K562 (cell line): ENCODE data around the gene CEP72. TPM values are rescaled to one million over a fixed set of nuclear protein-coding genes. Genes with fewer than 3 reads are reported as not detected.

ENCODE experiments used
- ATAC-seq: fragments of 200-7000 bp; cut with Tn5 transposase; 3 replicates; pipeline ENCODE4 v1.9.1; 2020; ENCODE audit warnings: moderate library complexity
- BruUV-seq: library from RNA; stranded (reverse); fragments of 400-500 nt; replicated peaks from 2 replicates; lab custom pipeline; 2021; lab: Mats Ljungman, UMichigan
- CTCF ChIA-PET: fragments of 300-600 bp; formaldehyde crosslinking; extraction: SDS; loops from one replicate; lab custom pipeline; 2021; ENCODE audit warnings: low intra/inter-chr PET ratio; lab: Yijun Ruan, JAX
- POLR2A ChIA-PET: fragments of 300-600, 350-650 bp; sonication (Branson Sonifier 250); formaldehyde crosslinking; extraction: SDS; loops from one replicate; lab custom pipeline; 2021; ENCODE audit warnings: antibody characterized with exemption, inconsistent platforms; lab: Yijun Ruan, JAX
- DNase-seq, 4 experiments: peaks; one replicate each; pipeline versions ENCODE4 v3.0.0 to v3.0.0-alpha.2; 2011 to 2018; ENCODE audit warnings: low spot score in 3 of 4, mixed read lengths in 3 of 4; ENCODE audit errors: extremely low read depth in 1 of 4
- FAIRE-seq: peaks from 2 replicates; lab custom pipeline; 2011; peaks lifted over from hg19 to GRCh38; lab: Jason Lieb, UNC
- H2AFZ ChIP-seq: 2 replicates; pipeline ENCODE4 v1.6.0; 2011; ENCODE audit warnings: low read depth, low read length, control low read depth, inconsistent platforms
- H3K27ac ChIP-seq: fragments of 200-600 bp; 3 replicates; pipeline ENCODE4 v1.8.0; 2011; ENCODE audit warnings: low read depth, mild to moderate bottlenecking, control low read depth, inconsistent platforms, low read length, moderate library complexity, mixed read lengths; ENCODE audit errors: extremely low read depth
- H3K27me3 ChIP-seq, 2 experiments: fragments of 300-600 bp in 1 of 2; 2 replicates in 1 of 2; 3 replicates in 1 of 2; pipeline versions ENCODE4 v1.6.0 to v1.8.0; 2011; ENCODE audit warnings: inconsistent platforms in 2 of 2, low read length in 2 of 2, mild to moderate bottlenecking in 1 of 2, mixed read lengths in 1 of 2, moderate library complexity in 1 of 2; ENCODE audit not compliant: control insufficient read depth in 2 of 2, insufficient read depth in 2 of 2
- H3K36me3 ChIP-seq: fragments of 300-600 bp; 3 replicates; pipeline ENCODE4 v1.8.0; 2011; ENCODE audit warnings: mild to moderate bottlenecking, low read length, inconsistent platforms; ENCODE audit not compliant: control insufficient read depth, insufficient read depth
- H3K4me1 ChIP-seq, 2 experiments: fragments of 200-600 bp in 1 of 2; replicated peaks in 1 of 2; 2 replicates in 1 of 2; 3 replicates in 1 of 2; pipeline versions ENCODE4 v1.5.1 to v1.8.0; 2011; ENCODE audit warnings: inconsistent platforms in 2 of 2, low read length in 2 of 2, mild to moderate bottlenecking in 1 of 2, mixed read lengths in 1 of 2, moderate library complexity in 1 of 2; ENCODE audit not compliant: control insufficient read depth in 2 of 2, insufficient read depth in 2 of 2
- H3K4me2 ChIP-seq: 2 replicates; pipeline ENCODE4 v1.6.1; 2011; ENCODE audit warnings: low read length, control low read depth, inconsistent platforms, mixed read lengths; ENCODE audit not compliant: insufficient read depth
- H3K4me3 ChIP-seq: fragments of 200-600 bp; sonication (generic), shearing (Covaris generic); 2 replicates; pipeline ENCODE4 v1.5.1; 2016; ENCODE audit warnings: control low read depth, inconsistent platforms
- H3K79me2 ChIP-seq: fragments of 200-600 bp; 3 replicates; pipeline ENCODE4 v1.8.0; 2011; ENCODE audit warnings: low read length, inconsistent platforms; ENCODE audit not compliant: control insufficient read depth, insufficient read depth
- H3K9ac ChIP-seq, 2 experiments: 2 replicates each; pipeline versions ENCODE4 v1.6.0 to v1.6.1; 2011; ENCODE audit warnings: low read depth in 2 of 2, low read length in 2 of 2, control low read depth in 1 of 2, inconsistent platforms in 1 of 2, mild to moderate bottlenecking in 1 of 2, mixed read lengths in 1 of 2; ENCODE audit not compliant: insufficient read depth in 1 of 2
- H3K9me1 ChIP-seq: one replicate; pipeline ENCODE4 v1.6.0; 2011; ENCODE audit warnings: inconsistent platforms, mild to moderate bottlenecking, low read length, moderate library complexity; ENCODE audit not compliant: control insufficient read depth, insufficient read depth
- H3K9me3 ChIP-seq: replicated peaks from 2 replicates; pipeline ENCODE4 v1.5.1; 2011; ENCODE audit warnings: low read depth, low read length, inconsistent platforms; ENCODE audit not compliant: control insufficient read depth, insufficient read depth
- H4K20me1 ChIP-seq: replicated peaks from 2 replicates; pipeline ENCODE4 v1.6.1; 2011; ENCODE audit warnings: low read length, inconsistent platforms, mixed read lengths; ENCODE audit not compliant: control insufficient read depth, insufficient read depth
- CBFA2T2 ChIP-seq: fragments of 450-650 bp; conservative IDR thresholded peaks from 2 replicates; pipeline ENCODE4 v1.6.1; 2017; ENCODE audit warnings: mild to moderate bottlenecking
- LARP7 ChIP-seq: fragments of 450-650 bp; IDR thresholded peaks from 2 replicates; pipeline ENCODE4 v1.6.1; 2016
- MTF1 ChIP-seq: fragments of 250-450 bp; sonication (Bioruptor Pico); IDR thresholded peaks from 2 replicates; pipeline ENCODE4 v1.9.0; 2021; ENCODE audit warnings: moderate library complexity, mild to moderate bottlenecking, inconsistent platforms, borderline replicate concordance
- POLR2AphosphoS5 ChIP-seq: IDR thresholded peaks from 2 replicates; pipeline ENCODE4 v1.6.1; 2011; ENCODE audit warnings: mild to moderate bottlenecking, low read depth, low read length, moderate library complexity; ENCODE audit not compliant: control insufficient read depth, insufficient read depth
- THAP12 ChIP-seq: fragments of 250-450 bp; sonication (Bioruptor Pico); IDR thresholded peaks from 2 replicates; pipeline ENCODE4 v1.9.0; 2021; ENCODE audit warnings: mild to moderate bottlenecking, inconsistent platforms
- WGBS: fragments of 100-300 bp; shearing (Covaris generic); methylation state at CpG from one replicate; pipeline ENCODE4 v1.1.6; 2016; ENCODE audit warnings: low coverage, mixed read lengths; ENCODE audit not compliant: insufficient coverage; ENCODE audit errors: missing lambda C conversion rate; 5-methylcytosine and 5-hydroxymethylcytosine counted together
- in situ Hi-C: fragments of 300-500 bp; cut with MboI; formaldehyde crosslinking; loops from 4 replicates; pipeline ENCODE4 v1.15.0; 2018; ENCODE audit warnings: inconsistent platforms, mixed read lengths
- intact Hi-C: fragments of 100-400 bp; cut with micrococcal nuclease; formaldehyde crosslinking; loops from 2 replicates; pipeline ENCODE4 v1.14.2; 2022
- polyA plus RNA-seq, 8 experiments: library from polyadenylated mRNA; depleted of rRNA in 4 of 8; stranded (reverse) in 5 of 8; unstranded in 3 of 8; fragments of >200 nt; fragmentation: Nextera tagmentation in 2 of 8; fragmentation: Illumina TruSeq in 1 of 8; extraction: Ambion mirVana in 2 of 8; extraction: Trizol in 1 of 8; gene quantifications; 2 replicates each; pipeline versions ENCODE4 v1.2.1 to v1.2.3, GENCODE V29; 2011 to 2014; ENCODE audit warnings: inconsistent platforms in 1 of 8, missing spikeins in 1 of 8
- total RNA-seq, 7 experiments: library from RNA; depleted of rRNA in 6 of 7; stranded (reverse); fragments of >200 nt in 6 of 7; fragmentation: Illumina TruSeq in 2 of 7; extraction: Trizol in 2 of 7; gene quantifications; 2 replicates each; pipeline versions ENCODE4 v1.2.1 to v1.2.3, GENCODE V29; 2011 to 2021; ENCODE audit warnings: low replicate concordance in 1 of 7

CEP72 gene
- total and polyA plus RNA-seq, 9 of the 15 experiments (the other 6 are each of a cell fraction or from before 2014, with no cell fraction given) = 0.89 to 38.1 (median 14.2) TPM

DNA sequence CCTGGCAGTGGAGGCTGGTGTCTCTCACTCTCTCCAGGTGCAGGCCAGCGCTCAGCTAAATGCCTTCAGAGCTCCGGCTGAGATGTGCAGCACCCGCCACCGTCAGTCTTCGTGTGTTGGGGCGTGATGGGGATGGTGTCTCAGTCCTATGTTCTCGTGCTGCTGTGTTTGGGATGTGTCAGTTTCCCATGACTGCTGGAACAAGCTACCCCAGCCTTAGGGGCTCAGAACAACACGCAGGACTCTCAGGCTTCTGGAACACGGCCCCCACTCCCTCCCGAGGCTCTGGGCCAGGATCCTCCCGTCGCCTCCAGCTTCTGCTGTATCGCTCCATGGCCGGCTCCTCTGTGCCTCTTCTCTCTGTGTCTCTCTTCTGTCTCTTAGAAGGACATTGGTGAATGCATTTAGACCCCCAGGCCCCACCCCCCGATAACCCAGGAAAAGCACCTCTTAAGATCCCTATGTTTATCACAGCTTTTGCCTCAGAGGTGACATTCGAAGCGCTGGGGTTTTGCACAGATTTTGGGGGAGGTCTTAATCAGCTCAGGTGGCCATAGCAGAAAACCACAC, 9.6 kb upstream of the CEP72 start:
- DNase-seq = no peak
- Histone ChIP-seq H3K36me3 (no peaks in the 10 kb centered on the region), H4K20me1 (peaks cover 5% of the 10 kb centered on the region; the same call in 1 of the 2 replicates), H3K27ac (no peak overlapping the region), H3K4me2 (no peak overlapping the region), H3K27me3 (peaks cover 65 to 90% of the 10 kb centered on the region in 2 experiments), H3K9ac (no peak overlapping the region; a peak in 1 of 4 replicates), H3K9me1 (no peaks in the 10 kb centered on the region), H2AFZ (no peak overlapping the region), H3K4me3 (no peak overlapping the region), H3K79me2 (no peaks in the 10 kb centered on the region), H3K9me3 (no peaks in the 10 kb centered on the region), H3K4me1 (peaks cover 0 to 24% of the 10 kb centered on the region in 2 experiments; a peak in 1 of 5 replicates)
- no peak for FAIRE-seq
- no peak for ATAC-seq
- WGBS = 4% methylated on average over 17 of the region's 17 CpGs
- ChIA-PET POLR2A (interaction anchor here (0.6 to 2.4 kb wide), 4 partner anchors 9 to 286 kb away, joined by 3 to 18 read pairs (median 4); no protein-coding TSS in a partner anchor), CTCF (no interaction called here)
- intact Hi-C loops = no loop called here
- no TSS peak for BruUV-seq
- in situ Hi-C loops = no loop called here
- no peak for TF ChIP-seq LARP7
- no peak for TF ChIP-seq POLR2AphosphoS5
- no peak for TF ChIP-seq THAP12 (CRISPR knock-in tag)
- TF ChIP-seq CBFA2T2 = no peak
- no peak for TF ChIP-seq MTF1 (CRISPR knock-in tag)
